ENCODE measurements around the gene PCNT. TPM values are rescaled to one million over a fixed set of nuclear protein-coding genes. Genes with fewer than 3 reads are reported as not detected.

Gene PCNT
- total RNA-seq, 2 donors from 2014 or later, result 44.8 to 70.9 TPM

GRCh38 chr21:46355161-46356004, 31.4 kb downstream of the PCNT start:
- ATAC-seq (replicated peaks), result no peak

GRCh38 chr21:46356005-46356338, 32.0 kb downstream of the PCNT start:
- no peak for ATAC-seq (replicated peaks)
- H3K9me3 Mint-ChIP-seq, result no peaks in the 10 kb centered on the region

More at GRCh38 chr21:46355161-46356004, 31.4 kb downstream of the PCNT start:
- no peak overlapping the region for H3K27ac Mint-ChIP-seq
- H3K9me3 Mint-ChIP-seq, result no peaks in the 10 kb centered on the region
- no peak overlapping the region for H3K4me3 Mint-ChIP-seq
- H3K4me1 Mint-ChIP-seq, result no peaks in the 10 kb centered on the region
- peaks cover 80% of the 10 kb centered on the region for H3K36me3 Mint-ChIP-seq (ENCODE audit: low read depth)
- no peaks in the 10 kb centered on the region for H3K27me3 Mint-ChIP-seq

GRCh38 chr21:46356494-46357334, 32.8 kb downstream of the PCNT start:
- Mint-ChIP-seq H3K4me1 (no peaks in the 10 kb centered on the region), H3K27me3 (no peaks in the 10 kb centered on the region), H3K27ac (no peak overlapping the region), H3K36me3 (ENCODE audit: low read depth) (peaks cover 79% of the 10 kb centered on the region), H3K9me3 (no peaks in the 10 kb centered on the region), H3K4me3 (no peak overlapping the region)
- ATAC-seq (replicated peaks), result no peak

More at GRCh38 chr21:46356005-46356338, 32.0 kb downstream of the PCNT start:
- Mint-ChIP-seq H3K36me3 (ENCODE audit: low read depth) (peaks cover 79% of the 10 kb centered on the region), H3K27me3 (no peaks in the 10 kb centered on the region), H3K27ac (no peak overlapping the region), H3K4me1 (no peaks in the 10 kb centered on the region), H3K4me3 (no peak overlapping the region)

GRCh38 chr21:46357335-46357604, 33.3 kb downstream of the PCNT start:
- H3K4me1 Mint-ChIP-seq, result peaks cover 5% of the 10 kb centered on the region
- no peaks in the 10 kb centered on the region for H3K27me3 Mint-ChIP-seq
- H3K27ac Mint-ChIP-seq, result no peak overlapping the region
- H3K9me3 Mint-ChIP-seq, result no peaks in the 10 kb centered on the region
- no peak for ATAC-seq (replicated peaks)
- H3K36me3 Mint-ChIP-seq (ENCODE audit: low read depth), result peaks cover 83% of the 10 kb centered on the region
- H3K4me3 Mint-ChIP-seq, result no peak overlapping the region

GRCh38 chr21:46357684-46358425, 33.9 kb downstream of the PCNT start:
- peaks cover 5% of the 10 kb centered on the region for H3K4me1 Mint-ChIP-seq
- no peaks in the 10 kb centered on the region for H3K9me3 Mint-ChIP-seq
- H3K4me3 Mint-ChIP-seq, result no peak overlapping the region
- H3K36me3 Mint-ChIP-seq (ENCODE audit: low read depth), result peaks cover 87% of the 10 kb centered on the region
- no peaks in the 10 kb centered on the region for H3K27me3 Mint-ChIP-seq
- H3K27ac Mint-ChIP-seq, result no peak overlapping the region
- ATAC-seq (replicated peaks), result no peak

GRCh38 chr21:46361176-46361575, 37.2 kb downstream of the PCNT start:
- no peaks in the 10 kb centered on the region for H3K9me3 Mint-ChIP-seq
- H3K36me3 Mint-ChIP-seq (ENCODE audit: low read depth), result peaks cover 77% of the 10 kb centered on the region
- ATAC-seq (replicated peaks), result no peak
- no peaks in the 10 kb centered on the region for H3K27me3 Mint-ChIP-seq
- peaks cover 5% of the 10 kb centered on the region for H3K4me1 Mint-ChIP-seq
- no peak overlapping the region for H3K27ac Mint-ChIP-seq
- H3K4me3 Mint-ChIP-seq, result no peak overlapping the region

GRCh38 chr21:46361935-46362334, 38.0 kb downstream of the PCNT start:
- ATAC-seq (replicated peaks), result no peak
- H3K4me1 Mint-ChIP-seq, result peaks cover 5% of the 10 kb centered on the region

GRCh38 chr21:46362946-46363345, 39.0 kb downstream of the PCNT start:
- H3K36me3 Mint-ChIP-seq (ENCODE audit: low read depth), result peaks cover 69% of the 10 kb centered on the region
- no peak overlapping the region for H3K27ac Mint-ChIP-seq
- no peak for ATAC-seq (replicated peaks)
- peaks cover 5% of the 10 kb centered on the region for H3K4me1 Mint-ChIP-seq
- no peaks in the 10 kb centered on the region for H3K9me3 Mint-ChIP-seq
- no peaks in the 10 kb centered on the region for H3K27me3 Mint-ChIP-seq
- no peak overlapping the region for H3K4me3 Mint-ChIP-seq

More at GRCh38 chr21:46361935-46362334, 38.0 kb downstream of the PCNT start:
- H3K36me3 Mint-ChIP-seq (ENCODE audit: low read depth), result peaks cover 77% of the 10 kb centered on the region
- H3K27me3 Mint-ChIP-seq, result no peaks in the 10 kb centered on the region
- no peak overlapping the region for H3K27ac Mint-ChIP-seq
- no peaks in the 10 kb centered on the region for H3K9me3 Mint-ChIP-seq
- H3K4me3 Mint-ChIP-seq, result no peak overlapping the region

GRCh38 chr21:46363698-46364097, 39.7 kb downstream of the PCNT start:
- Mint-ChIP-seq H3K4me3 (no peak overlapping the region), H3K9me3 (no peaks in the 10 kb centered on the region), H3K27ac (no peak overlapping the region), H3K27me3 (no peaks in the 10 kb centered on the region), H3K4me1 (peaks cover 9% of the 10 kb centered on the region), H3K36me3 (ENCODE audit: low read depth) (peaks cover 68% of the 10 kb centered on the region)
- ATAC-seq (replicated peaks), result no peak

GRCh38 chr21:46366091-46366490, 42.1 kb downstream of the PCNT start:
- H3K4me1 Mint-ChIP-seq, result peaks cover 14% of the 10 kb centered on the region
- no peak overlapping the region for H3K4me3 Mint-ChIP-seq
- H3K27me3 Mint-ChIP-seq, result no peaks in the 10 kb centered on the region
- H3K9me3 Mint-ChIP-seq, result no peaks in the 10 kb centered on the region
- no peak for ATAC-seq (replicated peaks)
- H3K27ac Mint-ChIP-seq, result no peak overlapping the region
- peaks cover 51% of the 10 kb centered on the region for H3K36me3 Mint-ChIP-seq (ENCODE audit: low read depth)

GRCh38 chr21:46366561-46366960, 42.6 kb downstream of the PCNT start:
- Mint-ChIP-seq H3K9me3 (no peaks in the 10 kb centered on the region), H3K27me3 (no peaks in the 10 kb centered on the region), H3K27ac (no peak overlapping the region), H3K36me3 (ENCODE audit: low read depth) (peaks cover 46% of the 10 kb centered on the region), H3K4me3 (no peak overlapping the region), H3K4me1 (peaks cover 14% of the 10 kb centered on the region)
- no peak for ATAC-seq (replicated peaks)

- H3K27ac Mint-ChIP-seq, result no peak overlapping the region
- peaks cover 12% of the 10 kb centered on the region for H3K4me1 Mint-ChIP-seq
- H3K36me3 Mint-ChIP-seq (ENCODE audit: low read depth), result peaks cover 42% of the 10 kb centered on the region
- ATAC-seq (replicated peaks), result no peak
- no peaks in the 10 kb centered on the region for H3K27me3 Mint-ChIP-seq
- H3K9me3 Mint-ChIP-seq, result no peaks in the 10 kb centered on the region
- no peak overlapping the region for H3K4me3 Mint-ChIP-seq
Observed at GRCh38 chr21:46366966-46367365, 43.0 kb downstream of the PCNT start.

GRCh38 chr21:46368533-46369285, 44.8 kb downstream of the PCNT start:
- H3K27me3 Mint-ChIP-seq, result no peaks in the 10 kb centered on the region
- H3K4me3 Mint-ChIP-seq, result peak overlapping the region; percentile 56
- peak overlapping the region; percentile 85 for H3K27ac Mint-ChIP-seq
- peaks cover 9% of the 10 kb centered on the region for H3K4me1 Mint-ChIP-seq
- peak; percentile 94 for ATAC-seq (replicated peaks)
- peaks cover 34% of the 10 kb centered on the region for H3K36me3 Mint-ChIP-seq (ENCODE audit: low read depth)
- H3K9me3 Mint-ChIP-seq, result no peaks in the 10 kb centered on the region
